Astrocyte (in vitro differentiated cells and primary cell): Measurements from ENCODE around the gene CLP1. TPM values are rescaled to one million over a fixed set of nuclear protein-coding genes. Genes with fewer than 3 reads are reported as not detected.
A peak's percentile ranks its signal among the peaks of the same experiment; 100 is the strongest.

Experiments used
- DNase-seq: peaks from one replicate; pipeline ENCODE4 v3.0.0-alpha.2; 2010; ENCODE audit warnings: low read depth
- FAIRE-seq: peaks from 2 replicates; lab custom pipeline; 2011; peaks lifted over from hg19 to GRCh38; lab: Jason Lieb, UNC
- H2AFZ ChIP-seq: 2 replicates; pipeline ENCODE4 v1.6.0; 2012; ENCODE audit warnings: low read depth, low read length, inconsistent platforms
- H3K27ac ChIP-seq: 2 replicates; pipeline ENCODE4 v1.5.1; 2011; ENCODE audit warnings: low read depth, low read length, inconsistent platforms
- H3K27me3 ChIP-seq: 2 replicates; pipeline ENCODE4 v1.6.0; 2011; ENCODE audit warnings: low read length, inconsistent platforms; ENCODE audit not compliant: insufficient read depth
- H3K36me3 ChIP-seq: 2 replicates; pipeline ENCODE4 v1.5.1; 2011; ENCODE audit warnings: low read length, inconsistent platforms; ENCODE audit not compliant: insufficient read depth
- H3K4me1 ChIP-seq: 2 replicates; pipeline ENCODE4 v1.5.1; 2011; ENCODE audit warnings: low read length, inconsistent platforms; ENCODE audit not compliant: insufficient read depth
- H3K4me2 ChIP-seq: 2 replicates; pipeline ENCODE4 v1.6.0; 2012; ENCODE audit warnings: low read length, inconsistent platforms
- H3K4me3 ChIP-seq: 2 replicates; pipeline ENCODE4 v1.5.1; 2011; ENCODE audit warnings: low read depth, mild to moderate bottlenecking, low read length, inconsistent platforms; ENCODE audit not compliant: insufficient read depth
- H3K79me2 ChIP-seq: 2 replicates; pipeline ENCODE4 v1.6.0; 2012; ENCODE audit warnings: mild to moderate bottlenecking, low read length, inconsistent platforms; ENCODE audit not compliant: insufficient read depth
- H3K9ac ChIP-seq: 2 replicates; pipeline ENCODE4 v1.6.0; 2012; ENCODE audit warnings: mild to moderate bottlenecking, low read length, inconsistent platforms
- H3K9me3 ChIP-seq: 2 replicates; pipeline ENCODE4 v1.5.1; 2012; ENCODE audit warnings: low read depth, mild to moderate bottlenecking, low read length, inconsistent platforms; ENCODE audit not compliant: insufficient read depth
- H4K20me1 ChIP-seq: 2 replicates; pipeline ENCODE4 v1.6.0; 2012; ENCODE audit warnings: low read length, inconsistent platforms; ENCODE audit not compliant: insufficient read depth
- H3K27ac Mint-ChIP-seq: one replicate; pipeline ENCODE4 v1.8.0; 2021; ENCODE audit warnings: mild to moderate bottlenecking, mixed read lengths; ENCODE audit not compliant: unreplicated experiment
- H3K27me3 Mint-ChIP-seq: one replicate; pipeline ENCODE4 v1.8.0; 2021; ENCODE audit warnings: low read depth, mixed read lengths; ENCODE audit not compliant: unreplicated experiment
- H3K36me3 Mint-ChIP-seq: one replicate; pipeline ENCODE4 v1.8.0; 2021; ENCODE audit warnings: low read depth, mixed read lengths; ENCODE audit not compliant: unreplicated experiment
- H3K4me1 Mint-ChIP-seq: one replicate; pipeline ENCODE4 v1.8.0; 2021; ENCODE audit warnings: low read depth, mixed read lengths; ENCODE audit not compliant: unreplicated experiment
- H3K4me3 Mint-ChIP-seq: one replicate; pipeline ENCODE4 v1.8.0; 2021; ENCODE audit warnings: mild to moderate bottlenecking, moderate library complexity, mixed read lengths; ENCODE audit not compliant: unreplicated experiment
- H3K9me3 Mint-ChIP-seq: one replicate; pipeline ENCODE4 v1.8.0; 2021; ENCODE audit warnings: mild to moderate bottlenecking, mixed read lengths; ENCODE audit not compliant: unreplicated experiment
- CTCF ChIP-seq: IDR thresholded peaks from 2 replicates; pipeline ENCODE4 v1.5.1; 2011; ENCODE audit warnings: low read depth, mild to moderate bottlenecking, inconsistent platforms, low read length, moderate library complexity; ENCODE audit not compliant: insufficient read depth
- EZH2 ChIP-seq: IDR thresholded peaks from 2 replicates; pipeline ENCODE4 v1.6.1; 2012; ENCODE audit warnings: mild to moderate bottlenecking, low read length, inconsistent platforms; ENCODE audit not compliant: insufficient read depth
- total RNA-seq: library from RNA; stranded (reverse); gene quantifications from 2 replicates; pipeline ENCODE4 v1.2.1, GENCODE V29; 2021

CLP1 gene
- total RNA-seq, 1 donor from 2014 or later, result 21.4 TPM

- Histone ChIP-seq H3K79me2 (peaks cover 1% of the 10 kb centered on the region), H2AFZ (no peak overlapping the region), H3K27ac (no peak overlapping the region), H3K4me1 (peaks cover 22% of the 10 kb centered on the region), H3K9ac (no peak overlapping the region), H4K20me1 (peaks cover 18% of the 10 kb centered on the region), H3K4me3 (no peak overlapping the region), H3K27me3 (peaks cover 16% of the 10 kb centered on the region), H3K36me3 (no peaks in the 10 kb centered on the region), H3K4me2 (no peak overlapping the region), H3K9me3 (no peaks in the 10 kb centered on the region)
- FAIRE-seq (no peak), DNase-seq (no peak)
- Mint-ChIP-seq H3K27me3 (no peaks in the 10 kb centered on the region), H3K36me3 (no peaks in the 10 kb centered on the region), H3K27ac (peak overlapping the region; percentile 66), H3K4me3 (no peak overlapping the region), H3K4me1 (peaks cover 31% of the 10 kb centered on the region), H3K9me3 (no peaks in the 10 kb centered on the region)
- no peak for TF ChIP-seq EZH2
- TF ChIP-seq CTCF, result no peak
These were observed 4.9 kb upstream of the CLP1 start for GRCh38 chr11:57652662-57653061.

- H3K9me3 ChIP-seq, result no peaks in the 10 kb centered on the region
- no peak overlapping the region for H3K4me3 ChIP-seq
- no peak overlapping the region for H3K4me2 ChIP-seq
- no peaks in the 10 kb centered on the region for H3K27me3 Mint-ChIP-seq
- H3K27ac ChIP-seq, result no peak overlapping the region
- no peak for FAIRE-seq
- H3K36me3 ChIP-seq, result no peaks in the 10 kb centered on the region
- no peaks in the 10 kb centered on the region for H3K9me3 Mint-ChIP-seq
- TF ChIP-seq CTCF (no peak), EZH2 (no peak)
- H3K27ac Mint-ChIP-seq, result no peak overlapping the region
- H3K27me3 ChIP-seq, result peaks cover 11% of the 10 kb centered on the region
- DNase-seq, result no peak
- H4K20me1 ChIP-seq, result peaks cover 15% of the 10 kb centered on the region
- H3K4me1 ChIP-seq, result peaks cover 20% of the 10 kb centered on the region
- H3K4me1 Mint-ChIP-seq, result peaks cover 26% of the 10 kb centered on the region
- H3K79me2 ChIP-seq, result peaks cover 6% of the 10 kb centered on the region
- no peak overlapping the region for H3K4me3 Mint-ChIP-seq
- H3K9ac ChIP-seq, result no peak overlapping the region
- no peaks in the 10 kb centered on the region for H3K36me3 Mint-ChIP-seq
- H2AFZ ChIP-seq, result no peak overlapping the region
These were observed 4.4 kb upstream of the CLP1 start for GRCh38 chr11:57653163-57653562.

GRCh38 chr11:57656885-57657193 lies 723 bp upstream of the CLP1 start:
- no peak for DNase-seq
- Histone ChIP-seq H4K20me1 (peaks cover 4% of the 10 kb centered on the region), H3K9me3 (no peaks in the 10 kb centered on the region), H3K4me3 (peak overlapping the region; percentile 94), H3K4me1 (peaks cover 4% of the 10 kb centered on the region), H3K9ac (peak overlapping the region; percentile 80), H3K27me3 (no peaks in the 10 kb centered on the region), H3K27ac (peak overlapping the region; percentile 76), H3K4me2 (peak overlapping the region; percentile 94), H3K79me2 (peaks cover 34% of the 10 kb centered on the region), H2AFZ (peak overlapping the region; percentile 16), H3K36me3 (peaks cover 17% of the 10 kb centered on the region)
- H3K27ac Mint-ChIP-seq, result peak overlapping the region; percentile 60
- FAIRE-seq, result no peak
- peaks cover 6% of the 10 kb centered on the region for H3K4me1 Mint-ChIP-seq
- H3K27me3 Mint-ChIP-seq, result no peaks in the 10 kb centered on the region
- TF ChIP-seq EZH2 (no peak), CTCF (no peak)
- no peaks in the 10 kb centered on the region for H3K9me3 Mint-ChIP-seq
- peaks cover 5% of the 10 kb centered on the region for H3K36me3 Mint-ChIP-seq
- H3K4me3 Mint-ChIP-seq, result peak overlapping the region; percentile 99
